GM12878 (cell line): Measurements from ENCODE around the gene BBOX1. TPM values are rescaled to one million over a fixed set of nuclear protein-coding genes. Genes with fewer than 3 reads are reported as not detected.

Source experiments
- ATAC-seq: fragments of 200-7000 bp; cut with Tn5 transposase; 3 replicates; pipeline ENCODE4 v1.9.1; 2020; ENCODE audit warnings: mild to moderate bottlenecking, moderate library complexity
- BruUV-seq: library from RNA; stranded (reverse); fragments of 400-500 nt; replicated peaks from 2 replicates; lab custom pipeline; 2021; lab: Mats Ljungman, UMichigan
- CTCF ChIA-PET: fragments of 300-600 bp; sonication (Branson Sonifier 250); formaldehyde crosslinking; extraction: SDS; loops from one replicate; lab custom pipeline; 2021; ENCODE audit warnings: inconsistent platforms; lab: Yijun Ruan, JAX
- POLR2A ChIA-PET: fragments of 350-600 bp; formaldehyde crosslinking; extraction: SDS; loops from one replicate; lab custom pipeline; 2021; ENCODE audit warnings: inconsistent platforms; lab: Charles Lee
- RAD21 ChIA-PET: fragments of 300-600 bp; sonication (Branson Sonifier 250); formaldehyde crosslinking; loops from one replicate; lab custom pipeline; 2023; ENCODE audit warnings: antibody characterized with exemption; ENCODE audit not compliant: unreplicated experiment; lab: Charles Lee
- SMC1A ChIA-PET: fragments of 300-600 bp; sonication (Branson Sonifier 250); formaldehyde crosslinking; loops from one replicate; lab custom pipeline; 2023; ENCODE audit not compliant: unreplicated experiment, uncharacterized antibody; lab: Charles Lee
- DNase-seq: peaks from one replicate; pipeline ENCODE4 v3.0.0-alpha.2; 2011; ENCODE audit warnings: low read depth, low spot score
- FAIRE-seq: peaks from 3 replicates; lab custom pipeline; 2011; peaks lifted over from hg19 to GRCh38; lab: Jason Lieb, UNC
- H2AFZ ChIP-seq: 2 replicates; pipeline ENCODE4 v1.6.0; 2011; ENCODE audit warnings: low read depth, low read length, control low read depth; ENCODE audit not compliant: control insufficient read depth
- H3K27ac ChIP-seq: 2 replicates; pipeline ENCODE4 v1.5.1; 2011; ENCODE audit warnings: control low read depth; ENCODE audit not compliant: control insufficient read depth, insufficient read depth
- H3K27me3 ChIP-seq, 2 experiments: replicated peaks in 1 of 2; 2 replicates each; pipeline versions ENCODE4 v1.6.0 to v1.6.1; 2011; ENCODE audit warnings: low read length in 1 of 2; ENCODE audit not compliant: control insufficient read depth in 2 of 2, insufficient read depth in 2 of 2
- H3K36me3 ChIP-seq, 2 experiments: 2 replicates each; pipeline ENCODE4 v1.5.1; 2011; ENCODE audit warnings: low read length in 1 of 2; ENCODE audit not compliant: control insufficient read depth in 2 of 2, insufficient read depth in 2 of 2
- H3K4me1 ChIP-seq: 2 replicates; pipeline ENCODE4 v1.6.1; 2011; ENCODE audit warnings: mild to moderate bottlenecking, low read length, moderate library complexity, mixed read lengths; ENCODE audit not compliant: control insufficient read depth, insufficient read depth
- H3K4me2 ChIP-seq: 2 replicates; pipeline ENCODE4 v1.6.0; 2011; ENCODE audit warnings: control low read depth; ENCODE audit not compliant: control insufficient read depth, insufficient read depth
- H3K4me3 ChIP-seq: fragments of 200-600 bp; sonication (generic); 2 replicates; pipeline ENCODE4 v1.5.1; 2016
- H3K79me2 ChIP-seq: 2 replicates; pipeline ENCODE4 v1.6.0; 2011; ENCODE audit warnings: low read length; ENCODE audit not compliant: control insufficient read depth, insufficient read depth
- H3K9ac ChIP-seq: 2 replicates; pipeline ENCODE4 v1.8.0; 2011; ENCODE audit warnings: low read length, control low read depth, mixed read lengths; ENCODE audit not compliant: control insufficient read depth, insufficient read depth
- H3K9me3 ChIP-seq: replicated peaks from 3 replicates; pipeline ENCODE4 v1.5.1; 2011; ENCODE audit warnings: mild to moderate bottlenecking, low read length; ENCODE audit not compliant: control insufficient read depth, insufficient read depth
- H4K20me1 ChIP-seq: 2 replicates; pipeline ENCODE4 v1.6.0; 2011; ENCODE audit not compliant: control insufficient read depth, insufficient read depth
- BMI1 ChIP-seq: fragments of 450-650 bp; IDR thresholded peaks from 2 replicates; pipeline ENCODE4 v1.6.1; 2016; ENCODE audit warnings: mild to moderate bottlenecking, moderate library complexity, borderline replicate concordance
- CREB1 ChIP-seq: IDR thresholded peaks from 2 replicates; pipeline ENCODE4 v1.6.1; 2012; ENCODE audit warnings: low read depth, mild to moderate bottlenecking, inconsistent platforms
- EZH2 ChIP-seq: IDR thresholded peaks from 2 replicates; pipeline ENCODE4 v1.6.1; 2012; ENCODE audit warnings: low read depth, mild to moderate bottlenecking, control low read depth, inconsistent platforms, low read length, borderline replicate concordance; ENCODE audit not compliant: control insufficient read depth
- NR2C2 ChIP-seq: IDR thresholded peaks from 2 replicates; pipeline ENCODE4 v1.6.1; 2011; ENCODE audit warnings: borderline replicate concordance, low read depth; ENCODE audit not compliant: control insufficient read depth, insufficient read length
- POLR2AphosphoS2 ChIP-seq: IDR thresholded peaks from 2 replicates; pipeline ENCODE4 v1.6.1; 2011; ENCODE audit warnings: low read depth, mild to moderate bottlenecking, low read length, improper control_type of control experiment, moderate library complexity
- SIN3A ChIP-seq: IDR thresholded peaks from 2 replicates; pipeline ENCODE4 v1.6.1; 2012; ENCODE audit warnings: low read depth, low read length, improper control_type of control experiment
- ZNF384 ChIP-seq: IDR thresholded peaks from 2 replicates; pipeline ENCODE4 v1.6.1; 2012; ENCODE audit warnings: low read depth, mild to moderate bottlenecking, low read length, improper control_type of control experiment, borderline replicate concordance
- WGBS: methylation state at CpG from one replicate; pipeline ENCODE4 v1.1.6; 2016; ENCODE audit warnings: low lambda C conversion rate; ENCODE audit not compliant: insufficient replicate concordance, insufficient coverage; ENCODE audit errors: missing lambda C conversion rate; 5-methylcytosine and 5-hydroxymethylcytosine counted together
- in situ Hi-C: fragments of 300-500 bp; cut with MboI; formaldehyde crosslinking; loops from 9 replicates; pipeline ENCODE4 v1.14.3; 2018; ENCODE audit warnings: mixed read lengths
- intact Hi-C: fragments of 100-400 bp; cut with micrococcal nuclease; formaldehyde crosslinking; loops from one replicate; pipeline ENCODE4 v1.14.2; 2022; ENCODE audit not compliant: unreplicated experiment
- polyA plus RNA-seq, 11 experiments: library from polyadenylated mRNA; depleted of rRNA in 4 of 11; unstranded in 6 of 11; stranded (reverse) in 5 of 11; fragments of >200 nt; fragmentation: Nextera tagmentation in 4 of 11; fragmentation: Illumina TruSeq in 1 of 11; extraction: Ambion mirVana in 4 of 11; extraction: Trizol in 1 of 11; gene quantifications; 1 replicate in 1 of 11; 2 replicates in 10 of 11; pipeline versions ENCODE4 v1.2.1 to v1.2.3, GENCODE V29; 2011 to 2016; ENCODE audit warnings: inconsistent platforms in 2 of 11, missing spikeins in 2 of 11, low read depth in 1 of 11
- total RNA-seq, 4 experiments: library from RNA; depleted of rRNA in 3 of 4; stranded (reverse); fragments of >200 nt in 3 of 4; fragmentation: Illumina TruSeq in 1 of 4; extraction: Trizol in 1 of 4; gene quantifications; 2 replicates each; pipeline versions ENCODE4 v1.2.1 to v1.2.3, GENCODE V29; 2013 to 2021
- TF ChIP-seq, protein P1 (sequence below): fragments of 450-650 bp; formaldehyde crosslinking; IDR thresholded peaks from 2 replicates; pipeline ENCODE4 v1.4.0; 2020; ENCODE audit warnings: mild to moderate bottlenecking, moderate library complexity
- TF ChIP-seq, protein P2 (sequence below): fragments of 150-350 bp; IDR thresholded peaks from 2 replicates; pipeline ENCODE4 v1.6.1; 2014; ENCODE audit warnings: mild to moderate bottlenecking, low read depth, low read length
- TF ChIP-seq, protein P3 (sequence below): IDR thresholded peaks from 2 replicates; pipeline ENCODE4 v1.6.1; 2012; ENCODE audit warnings: low read depth, low read length, improper control_type of control experiment

Gene BBOX1
- total and polyA plus RNA-seq, 10 of the 15 experiments (the other 5 are each of a cell fraction or from before 2014, with no cell fraction given), result 3.5 TPM; not detected in 9

DNA sequence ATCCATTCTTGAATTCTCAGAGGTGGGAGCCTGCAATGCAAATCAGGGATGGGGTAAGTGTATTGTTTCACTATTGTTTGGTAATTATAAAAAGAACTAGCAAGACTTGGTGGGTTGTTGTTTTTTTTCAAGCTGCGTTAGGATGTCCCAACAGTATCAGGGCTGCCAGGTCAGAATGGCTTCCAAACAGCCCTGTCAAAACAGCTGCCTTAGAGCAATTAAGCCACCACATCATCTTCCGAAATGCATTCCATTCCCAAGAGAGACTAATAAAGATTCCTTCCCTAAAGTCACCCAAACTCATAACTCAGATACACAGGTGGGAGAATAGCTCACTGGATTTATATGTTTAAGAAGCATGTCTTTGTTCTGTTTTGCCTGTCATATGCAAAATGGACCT lies 23.5 kb downstream of the BBOX1 start (continued):
- TF ChIP-seq EZH2 (no peak), BMI1 (no peak), ZNF384 (no peak), POLR2AphosphoS2 (no peak), NR2C2 (no peak)
- TF ChIP-seq, protein P1, sequence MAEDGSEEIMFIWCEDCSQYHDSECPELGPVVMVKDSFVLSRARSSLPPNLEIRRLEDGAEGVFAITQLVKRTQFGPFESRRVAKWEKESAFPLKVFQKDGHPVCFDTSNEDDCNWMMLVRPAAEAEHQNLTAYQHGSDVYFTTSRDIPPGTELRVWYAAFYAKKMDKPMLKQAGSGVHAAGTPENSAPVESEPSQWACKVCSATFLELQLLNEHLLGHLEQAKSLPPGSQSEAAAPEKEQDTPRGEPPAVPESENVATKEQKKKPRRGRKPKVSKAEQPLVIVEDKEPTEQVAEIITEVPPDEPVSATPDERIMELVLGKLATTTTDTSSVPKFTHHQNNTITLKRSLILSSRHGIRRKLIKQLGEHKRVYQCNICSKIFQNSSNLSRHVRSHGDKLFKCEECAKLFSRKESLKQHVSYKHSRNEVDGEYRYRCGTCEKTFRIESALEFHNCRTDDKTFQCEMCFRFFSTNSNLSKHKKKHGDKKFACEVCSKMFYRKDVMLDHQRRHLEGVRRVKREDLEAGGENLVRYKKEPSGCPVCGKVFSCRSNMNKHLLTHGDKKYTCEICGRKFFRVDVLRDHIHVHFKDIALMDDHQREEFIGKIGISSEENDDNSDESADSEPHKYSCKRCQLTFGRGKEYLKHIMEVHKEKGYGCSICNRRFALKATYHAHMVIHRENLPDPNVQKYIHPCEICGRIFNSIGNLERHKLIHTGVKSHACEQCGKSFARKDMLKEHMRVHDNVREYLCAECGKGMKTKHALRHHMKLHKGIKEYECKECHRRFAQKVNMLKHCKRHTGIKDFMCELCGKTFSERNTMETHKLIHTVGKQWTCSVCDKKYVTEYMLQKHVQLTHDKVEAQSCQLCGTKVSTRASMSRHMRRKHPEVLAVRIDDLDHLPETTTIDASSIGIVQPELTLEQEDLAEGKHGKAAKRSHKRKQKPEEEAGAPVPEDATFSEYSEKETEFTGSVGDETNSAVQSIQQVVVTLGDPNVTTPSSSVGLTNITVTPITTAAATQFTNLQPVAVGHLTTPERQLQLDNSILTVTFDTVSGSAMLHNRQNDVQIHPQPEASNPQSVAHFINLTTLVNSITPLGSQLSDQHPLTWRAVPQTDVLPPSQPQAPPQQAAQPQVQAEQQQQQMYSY (CRISPR knock-in tag), result no peak
- TF ChIP-seq, protein P2, sequence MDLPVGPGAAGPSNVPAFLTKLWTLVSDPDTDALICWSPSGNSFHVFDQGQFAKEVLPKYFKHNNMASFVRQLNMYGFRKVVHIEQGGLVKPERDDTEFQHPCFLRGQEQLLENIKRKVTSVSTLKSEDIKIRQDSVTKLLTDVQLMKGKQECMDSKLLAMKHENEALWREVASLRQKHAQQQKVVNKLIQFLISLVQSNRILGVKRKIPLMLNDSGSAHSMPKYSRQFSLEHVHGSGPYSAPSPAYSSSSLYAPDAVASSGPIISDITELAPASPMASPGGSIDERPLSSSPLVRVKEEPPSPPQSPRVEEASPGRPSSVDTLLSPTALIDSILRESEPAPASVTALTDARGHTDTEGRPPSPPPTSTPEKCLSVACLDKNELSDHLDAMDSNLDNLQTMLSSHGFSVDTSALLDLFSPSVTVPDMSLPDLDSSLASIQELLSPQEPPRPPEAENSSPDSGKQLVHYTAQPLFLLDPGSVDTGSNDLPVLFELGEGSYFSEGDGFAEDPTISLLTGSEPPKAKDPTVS, result no peak

DNA sequence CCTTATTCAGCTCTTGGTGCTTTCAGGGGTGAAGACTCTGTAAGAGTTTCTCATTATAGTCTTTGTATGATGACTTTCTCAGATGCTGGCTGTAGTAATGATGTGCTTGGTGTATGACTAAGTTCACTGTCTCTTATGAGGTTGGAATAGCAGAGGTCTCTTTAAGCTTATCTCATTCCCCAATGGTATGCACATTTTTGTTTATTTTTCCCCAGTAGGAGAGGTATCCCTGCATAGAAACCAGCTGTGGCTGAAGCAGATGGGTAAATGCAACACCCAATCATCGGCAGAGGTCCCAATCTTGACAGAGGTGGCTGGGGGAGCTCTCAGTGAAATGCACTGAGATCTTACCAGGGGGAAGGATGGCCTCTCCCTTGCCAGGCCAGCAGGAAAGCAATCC lies 34.6 kb downstream of the BBOX1 start:
- Histone ChIP-seq H3K36me3 (no peaks in the 10 kb centered on the region), H3K4me3 (no peak overlapping the region), H2AFZ (no peak overlapping the region), H3K9me3 (no peaks in the 10 kb centered on the region), H3K4me2 (no peak overlapping the region), H3K79me2 (no peaks in the 10 kb centered on the region), H4K20me1 (no peaks in the 10 kb centered on the region), H3K27ac (no peak overlapping the region), H3K27me3 (no peaks in the 10 kb centered on the region), H3K9ac (no peak overlapping the region), H3K4me1 (no peaks in the 10 kb centered on the region)
- intact Hi-C loops (no loop called here), in situ Hi-C loops (no loop called here)
- FAIRE-seq (no peak), DNase-seq (no peak), ATAC-seq (no peak)
- CTCF ChIA-PET, result no interaction called here
- WGBS, result 0% methylated on average over 1 of the region's 1 CpG
- SMC1A ChIA-PET, result interaction anchor here (1.5 kb wide), 1 partner anchor 11 kb away, joined by 3 read pairs; no protein-coding TSS in a partner anchor
- TF ChIP-seq CREB1, result no peak
- TF ChIP-seq SIN3A, result no peak
- TF ChIP-seq, protein P3, sequence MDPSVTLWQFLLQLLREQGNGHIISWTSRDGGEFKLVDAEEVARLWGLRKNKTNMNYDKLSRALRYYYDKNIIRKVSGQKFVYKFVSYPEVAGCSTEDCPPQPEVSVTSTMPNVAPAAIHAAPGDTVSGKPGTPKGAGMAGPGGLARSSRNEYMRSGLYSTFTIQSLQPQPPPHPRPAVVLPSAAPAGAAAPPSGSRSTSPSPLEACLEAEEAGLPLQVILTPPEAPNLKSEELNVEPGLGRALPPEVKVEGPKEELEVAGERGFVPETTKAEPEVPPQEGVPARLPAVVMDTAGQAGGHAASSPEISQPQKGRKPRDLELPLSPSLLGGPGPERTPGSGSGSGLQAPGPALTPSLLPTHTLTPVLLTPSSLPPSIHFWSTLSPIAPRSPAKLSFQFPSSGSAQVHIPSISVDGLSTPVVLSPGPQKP, result no peak
- BruUV-seq, result no TSS peak
- RAD21 ChIA-PET, result no interaction called here
- POLR2A ChIA-PET, result no interaction called here
